ENCODE data around the gene SLC41A3. TPM values are rescaled to one million over a fixed set of nuclear protein-coding genes. Genes with fewer than 3 reads are reported as not detected.

The SLC41A3 gene
- total RNA-seq, 1 donor from 2014 or later: 31.6 TPM

DNA sequence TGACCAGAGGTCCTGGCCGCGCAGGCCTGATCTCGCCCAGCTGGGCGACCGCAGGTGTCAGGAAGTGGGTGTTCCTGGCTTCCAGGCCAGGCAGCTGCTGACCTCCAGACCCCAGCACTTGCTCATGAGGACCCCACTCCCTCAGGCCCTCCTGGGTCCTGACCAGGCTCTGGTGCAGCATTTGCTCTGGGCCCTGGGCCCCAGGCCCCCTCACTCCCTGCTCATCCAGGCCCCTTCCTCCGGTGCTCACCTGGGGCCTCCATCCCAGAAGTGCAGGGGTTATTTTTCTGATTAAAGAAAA is 122.7 kb downstream of the SLC41A3 start:
- FAIRE-seq: no peak
- no peaks in the 10 kb centered on the region for H4K20me1 ChIP-seq (ENCODE audit: insufficient read depth, low read length)
- no peak overlapping the region for H2AFZ ChIP-seq (ENCODE audit: low read depth, low read length)
- no peak for DNase-seq (ENCODE audit: low read depth)
- H3K4me1 Mint-ChIP-seq (ENCODE audit: low read depth, unreplicated experiment): no peaks in the 10 kb centered on the region
- H3K4me3 Mint-ChIP-seq (ENCODE audit: unreplicated experiment): no peak overlapping the region
- no peaks in the 10 kb centered on the region for H3K36me3 ChIP-seq (ENCODE audit: insufficient read depth, low read length)
- H3K27ac Mint-ChIP-seq (ENCODE audit: unreplicated experiment): no peak overlapping the region
- peaks cover 8% of the 10 kb centered on the region for H3K36me3 Mint-ChIP-seq (ENCODE audit: low read depth, unreplicated experiment)
- no peaks in the 10 kb centered on the region for H3K79me2 ChIP-seq (ENCODE audit: insufficient read depth, low read length)
- no peak overlapping the region for H3K4me2 ChIP-seq (ENCODE audit: low read length)
- H3K9ac ChIP-seq (ENCODE audit: low read length): no peak overlapping the region
- H3K4me1 ChIP-seq (ENCODE audit: insufficient read depth, low read length): no peaks in the 10 kb centered on the region
- H3K4me3 ChIP-seq (ENCODE audit: insufficient read depth, low read depth, low read length): no peak overlapping the region
- peaks cover 10% of the 10 kb centered on the region for H3K27me3 ChIP-seq (ENCODE audit: insufficient read depth, low read length)
- no peak for TF ChIP-seq EZH2 (IDR thresholded peaks at IDR 0.05; ENCODE audit: insufficient read depth, low read length)
- TF ChIP-seq, protein P1, sequence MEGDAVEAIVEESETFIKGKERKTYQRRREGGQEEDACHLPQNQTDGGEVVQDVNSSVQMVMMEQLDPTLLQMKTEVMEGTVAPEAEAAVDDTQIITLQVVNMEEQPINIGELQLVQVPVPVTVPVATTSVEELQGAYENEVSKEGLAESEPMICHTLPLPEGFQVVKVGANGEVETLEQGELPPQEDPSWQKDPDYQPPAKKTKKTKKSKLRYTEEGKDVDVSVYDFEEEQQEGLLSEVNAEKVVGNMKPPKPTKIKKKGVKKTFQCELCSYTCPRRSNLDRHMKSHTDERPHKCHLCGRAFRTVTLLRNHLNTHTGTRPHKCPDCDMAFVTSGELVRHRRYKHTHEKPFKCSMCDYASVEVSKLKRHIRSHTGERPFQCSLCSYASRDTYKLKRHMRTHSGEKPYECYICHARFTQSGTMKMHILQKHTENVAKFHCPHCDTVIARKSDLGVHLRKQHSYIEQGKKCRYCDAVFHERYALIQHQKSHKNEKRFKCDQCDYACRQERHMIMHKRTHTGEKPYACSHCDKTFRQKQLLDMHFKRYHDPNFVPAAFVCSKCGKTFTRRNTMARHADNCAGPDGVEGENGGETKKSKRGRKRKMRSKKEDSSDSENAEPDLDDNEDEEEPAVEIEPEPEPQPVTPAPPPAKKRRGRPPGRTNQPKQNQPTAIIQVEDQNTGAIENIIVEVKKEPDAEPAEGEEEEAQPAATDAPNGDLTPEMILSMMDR (IDR thresholded peaks at IDR 0.05; ENCODE audit: insufficient read depth, low read depth, low read length): no peak
- peaks cover 21% of the 10 kb centered on the region for H3K27me3 Mint-ChIP-seq (ENCODE audit: low read depth, unreplicated experiment)
- H3K9me3 ChIP-seq (ENCODE audit: insufficient read depth, low read depth, low read length): no peaks in the 10 kb centered on the region
- H3K9me3 Mint-ChIP-seq (ENCODE audit: unreplicated experiment): peaks cover 7% of the 10 kb centered on the region
- H3K27ac ChIP-seq (ENCODE audit: low read depth, low read length): no peak overlapping the region

GRCh38 chr3:125960456-125961288 is 123.3 kb downstream of the SLC41A3 start:
- DNase-seq (ENCODE audit: low read depth) (no peak), FAIRE-seq (no peak)
- Histone ChIP-seq H3K27ac (ENCODE audit: low read depth, low read length) (no peak overlapping the region), H3K4me2 (ENCODE audit: low read length) (no peak overlapping the region), H3K79me2 (ENCODE audit: insufficient read depth, low read length) (no peaks in the 10 kb centered on the region), H3K27me3 (ENCODE audit: insufficient read depth, low read length) (peaks cover 15% of the 10 kb centered on the region), H2AFZ (ENCODE audit: low read depth, low read length) (no peak overlapping the region), H4K20me1 (ENCODE audit: insufficient read depth, low read length) (no peaks in the 10 kb centered on the region), H3K4me3 (ENCODE audit: insufficient read depth, low read depth, low read length) (no peak overlapping the region), H3K36me3 (ENCODE audit: insufficient read depth, low read length) (no peaks in the 10 kb centered on the region), H3K9me3 (ENCODE audit: insufficient read depth, low read depth, low read length) (no peaks in the 10 kb centered on the region), H3K4me1 (ENCODE audit: insufficient read depth, low read length) (no peaks in the 10 kb centered on the region), H3K9ac (ENCODE audit: low read length) (no peak overlapping the region)
- peaks cover 8% of the 10 kb centered on the region for H3K36me3 Mint-ChIP-seq (ENCODE audit: low read depth, unreplicated experiment)
- H3K27me3 Mint-ChIP-seq (ENCODE audit: low read depth, unreplicated experiment): peaks cover 24% of the 10 kb centered on the region
- H3K9me3 Mint-ChIP-seq (ENCODE audit: unreplicated experiment): peaks cover 7% of the 10 kb centered on the region
- H3K4me3 Mint-ChIP-seq (ENCODE audit: unreplicated experiment): no peak overlapping the region
- TF ChIP-seq, protein P1 (IDR thresholded peaks at IDR 0.05; ENCODE audit: insufficient read depth, low read depth, low read length): no peak
- no peak for TF ChIP-seq EZH2 (IDR thresholded peaks at IDR 0.05; ENCODE audit: insufficient read depth, low read length)
- no peak overlapping the region for H3K27ac Mint-ChIP-seq (ENCODE audit: unreplicated experiment)
- H3K4me1 Mint-ChIP-seq (ENCODE audit: low read depth, unreplicated experiment): no peaks in the 10 kb centered on the region

GRCh38 chr3:125960066-125960424 is 123.9 kb downstream of the SLC41A3 start:
- H3K4me2 ChIP-seq (ENCODE audit: low read length): no peak overlapping the region
- H3K9me3 Mint-ChIP-seq (ENCODE audit: unreplicated experiment): peaks cover 7% of the 10 kb centered on the region
- no peaks in the 10 kb centered on the region for H3K9me3 ChIP-seq (ENCODE audit: insufficient read depth, low read depth, low read length)
- H3K4me1 Mint-ChIP-seq (ENCODE audit: low read depth, unreplicated experiment): no peaks in the 10 kb centered on the region
- H3K9ac ChIP-seq (ENCODE audit: low read length): no peak overlapping the region
- H2AFZ ChIP-seq (ENCODE audit: low read depth, low read length): no peak overlapping the region
- FAIRE-seq (no peak), DNase-seq (ENCODE audit: low read depth) (no peak)
- H3K36me3 Mint-ChIP-seq (ENCODE audit: low read depth, unreplicated experiment): peaks cover 8% of the 10 kb centered on the region
- H3K27me3 ChIP-seq (ENCODE audit: insufficient read depth, low read length): peaks cover 19% of the 10 kb centered on the region
- H3K27me3 Mint-ChIP-seq (ENCODE audit: low read depth, unreplicated experiment): peaks cover 26% of the 10 kb centered on the region
- no peaks in the 10 kb centered on the region for H3K4me1 ChIP-seq (ENCODE audit: insufficient read depth, low read length)
- TF ChIP-seq, protein P1 (IDR thresholded peaks at IDR 0.05; ENCODE audit: insufficient read depth, low read depth, low read length): no peak
- no peak for TF ChIP-seq EZH2 (IDR thresholded peaks at IDR 0.05; ENCODE audit: insufficient read depth, low read length)
- H3K27ac Mint-ChIP-seq (ENCODE audit: unreplicated experiment): no peak overlapping the region
- H3K4me3 Mint-ChIP-seq (ENCODE audit: unreplicated experiment): no peak overlapping the region
- H3K36me3 ChIP-seq (ENCODE audit: insufficient read depth, low read length): no peaks in the 10 kb centered on the region
- H3K79me2 ChIP-seq (ENCODE audit: insufficient read depth, low read length): no peaks in the 10 kb centered on the region
- H4K20me1 ChIP-seq (ENCODE audit: insufficient read depth, low read length): no peaks in the 10 kb centered on the region
- H3K27ac ChIP-seq (ENCODE audit: low read depth, low read length): no peak overlapping the region
- H3K4me3 ChIP-seq (ENCODE audit: insufficient read depth, low read depth, low read length): no peak overlapping the region
